Tibial nerve (tissue), 4 donors: Measurements from ENCODE around the gene AUTS2. TPM values are rescaled to one million over a fixed set of nuclear protein-coding genes. Genes with fewer than 3 reads are reported as not detected.

ENCODE experiments used
- DNase-seq, 2 donors: peaks; one replicate each; pipeline ENCODE4 v3.0.0-alpha.2; 2019; ENCODE audit warnings: low spot score in 2 of 2
- H3K27ac ChIP-seq, 4 donors: fragments of 200-600 bp; sonication (generic) in 3 of 4; one replicate each; pipeline ENCODE4 v1.5.1; 2017 to 2019; ENCODE audit warnings: mild to moderate bottlenecking in 1 of 4
- H3K27me3 ChIP-seq, 2 donors: fragments of 200-600 bp; sonication (generic) in 1 of 2; one replicate each; pipeline versions ENCODE4 v1.5.1 to v1.6.0; 2017 to 2019
- H3K36me3 ChIP-seq, 3 donors: fragments of 200-600 bp; sonication (generic); one replicate each; pipeline ENCODE4 v1.5.1; 2018 to 2019
- H3K4me1 ChIP-seq, 4 donors: fragments of 200-600 bp; sonication (generic) in 3 of 4; one replicate each; pipeline ENCODE4 v1.5.1; 2017 to 2019
- H3K4me3 ChIP-seq, 4 donors: fragments of 200-600 bp; sonication (generic) in 3 of 4; one replicate each; pipeline ENCODE4 v1.5.1; 2017 to 2019; ENCODE audit warnings: mild to moderate bottlenecking in 1 of 4, moderate library complexity in 1 of 4
- H3K9me3 ChIP-seq, 4 donors: fragments of 200-600 bp; sonication (generic) in 3 of 4; one replicate each; pipeline ENCODE4 v1.5.1; 2017 to 2019
- CTCF ChIP-seq, 5 experiments: fragments of 200-600 bp in 3 of 5; fragments of 450-650 bp in 2 of 5; sonication (generic) in 3 of 5; IDR thresholded peaks; one replicate each; pipeline ENCODE4 v1.5.1; 2016 to 2019; ENCODE audit warnings: antibody characterized with exemption in 5 of 5, mild to moderate bottlenecking in 3 of 5, moderate library complexity in 2 of 5
- EP300 ChIP-seq, 2 donors: sonication (generic); formaldehyde crosslinking; IDR thresholded peaks; one replicate each; pipeline ENCODE4 v1.6.1; 2017; ENCODE audit warnings: antibody characterized with exemption in 2 of 2, mild to moderate bottlenecking in 1 of 2
- POLR2A ChIP-seq, 2 donors: fragments of 450-650 bp; IDR thresholded peaks; one replicate each; pipeline ENCODE4 v1.6.1; 2017; ENCODE audit warnings: antibody characterized with exemption in 2 of 2, mild to moderate bottlenecking in 2 of 2, moderate library complexity in 2 of 2
- WGBS, 2 donors: methylation state at CpG; one replicate each; pipeline ENCODE4 v1.1.5; 2018; 5-methylcytosine and 5-hydroxymethylcytosine counted together
- total RNA-seq, 4 donors: library from RNA; depleted of rRNA; stranded (reverse); fragments of >200 nt; gene quantifications; one replicate each; pipeline ENCODE4 v1.1.0, GENCODE V29; 2016

AUTS2 gene
- total RNA-seq, 4 donors from 2014 or later = 56.6 to 87.9 (median 71.6) TPM

- 52 to 54% methylated on average over 2 of the region's 2 CpGs for WGBS, 2 donors
- no peak for TF ChIP-seq CTCF (IDR thresholded peaks at IDR 0.05)
- no peak for TF ChIP-seq POLR2A (IDR thresholded peaks at IDR 0.05)
- no peak for TF ChIP-seq EP300 (IDR thresholded peaks at IDR 0.05)
- Histone ChIP-seq H3K27me3 (no peaks in the 10 kb centered on the region), H3K4me1 (peaks cover 0 to 8% (median 0%) of the 10 kb centered on the region in 4 donors), H3K27ac (peak overlapping the region in 1 of 4 donors; percentile 43), H3K9me3 (no peaks in the 10 kb centered on the region), H3K4me3 (no peak overlapping the region), H3K36me3 (no peaks in the 10 kb centered on the region)
- DNase-seq = no peak
Observed at GRCh38 chr7:70317356-70317755, 719.1 kb downstream of the AUTS2 start.

- peaks cover 0 to 8% (median 0%) of the 10 kb centered on the region in 4 donors for H3K4me1 ChIP-seq
- no peaks in the 10 kb centered on the region for H3K27me3 ChIP-seq
- WGBS, 2 donors = 93 to 96% methylated on average over 1 of the region's 1 CpG
- H3K4me3 ChIP-seq = no peak overlapping the region
- no peaks in the 10 kb centered on the region for H3K9me3 ChIP-seq
- TF ChIP-seq CTCF (IDR thresholded peaks at IDR 0.05) (no peak), EP300 (IDR thresholded peaks at IDR 0.05) (no peak), POLR2A (IDR thresholded peaks at IDR 0.05) (no peak)
- no peaks in the 10 kb centered on the region for H3K36me3 ChIP-seq
- no peak for DNase-seq
- H3K27ac ChIP-seq = no peak overlapping the region
Observed at GRCh38 chr7:70318511-70318910, 720.2 kb downstream of the AUTS2 start.

GRCh38 chr7:70319057-70319456 is 720.8 kb downstream of the AUTS2 start:
- TF ChIP-seq CTCF (IDR thresholded peaks at IDR 0.05) (no peak), EP300 (IDR thresholded peaks at IDR 0.05) (no peak), POLR2A (IDR thresholded peaks at IDR 0.05) (no peak)
- 89 to 97% methylated on average over 2 of the region's 2 CpGs for WGBS, 2 donors
- no peak overlapping the region for H3K4me3 ChIP-seq

GRCh38 chr7:70321016-70321590 is 722.8 kb downstream of the AUTS2 start:
- Histone ChIP-seq H3K36me3 (no peaks in the 10 kb centered on the region), H3K4me1 (peaks cover 0 to 8% (median 0%) of the 10 kb centered on the region in 4 donors), H3K9me3 (no peaks in the 10 kb centered on the region), H3K4me3 (no peak overlapping the region), H3K27ac (no peak overlapping the region), H3K27me3 (no peaks in the 10 kb centered on the region)
- DNase-seq = no peak
- TF ChIP-seq EP300 (IDR thresholded peaks at IDR 0.05) (no peak), POLR2A (IDR thresholded peaks at IDR 0.05) (no peak), CTCF (IDR thresholded peaks at IDR 0.05) (no peak)
- WGBS, 2 donors = 90 to 91% methylated on average over 6 of the region's 6 CpGs

More at GRCh38 chr7:70319057-70319456, 720.8 kb downstream of the AUTS2 start:
- no peaks in the 10 kb centered on the region for H3K27me3 ChIP-seq
- H3K36me3 ChIP-seq = no peaks in the 10 kb centered on the region
- no peak for DNase-seq
- H3K9me3 ChIP-seq = no peaks in the 10 kb centered on the region
- peaks cover 0 to 8% (median 0%) of the 10 kb centered on the region in 4 donors for H3K4me1 ChIP-seq
- H3K27ac ChIP-seq = no peak overlapping the region

GRCh38 chr7:70322856-70323255 is 724.6 kb downstream of the AUTS2 start:
- Histone ChIP-seq H3K4me3 (no peak overlapping the region), H3K36me3 (no peaks in the 10 kb centered on the region), H3K4me1 (no peaks in the 10 kb centered on the region), H3K9me3 (no peaks in the 10 kb centered on the region), H3K27me3 (no peaks in the 10 kb centered on the region), H3K27ac (no peak overlapping the region)
- TF ChIP-seq EP300 (IDR thresholded peaks at IDR 0.05) (no peak), CTCF (IDR thresholded peaks at IDR 0.05) (no peak), POLR2A (IDR thresholded peaks at IDR 0.05) (no peak)
- WGBS, 2 donors = 83 to 91% methylated on average over 1 of the region's 1 CpG
- DNase-seq = no peak
